LNCaP clone FGC (cell line): ENCODE measurements around the gene GRXCR1.

Experiments
- DNase-seq: peaks from one replicate; pipeline ENCODE4 v3.0.0-alpha.2; 2011; ENCODE audit warnings: low read depth
- H3K4me3 ChIP-seq: 2 replicates; pipeline ENCODE4 v1.5.1; 2011; ENCODE audit warnings: mild to moderate bottlenecking, low read depth, low read length, control low read depth
- TF ChIP-seq, protein P1 (sequence below): IDR thresholded peaks from 2 replicates; pipeline ENCODE4 v1.5.1; 2012; ENCODE audit warnings: mild to moderate bottlenecking; ENCODE audit not compliant: control insufficient read depth, insufficient read depth; ENCODE audit errors: extremely low read depth

GRXCR1 gene

DNA sequence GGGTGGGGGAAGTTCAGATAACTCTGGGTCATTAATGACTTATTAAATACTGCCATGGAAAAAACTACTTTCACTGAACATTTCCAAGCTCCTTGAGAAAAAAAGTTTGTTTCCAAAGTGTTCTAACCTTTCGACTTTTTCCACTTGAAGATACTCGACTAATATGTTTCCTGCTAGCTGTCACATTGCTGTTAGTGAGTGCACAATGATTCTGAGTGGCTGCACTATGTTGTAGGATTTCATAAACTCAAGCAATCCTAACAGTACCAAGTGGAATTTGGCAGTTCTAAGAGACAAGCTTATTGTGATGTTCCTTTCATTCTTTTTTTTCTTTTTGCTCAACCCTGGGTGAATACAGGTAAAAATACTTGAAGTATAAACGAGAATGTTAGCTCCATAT is 33.4 kb downstream of the GRXCR1 start:
- TF ChIP-seq, protein P1, sequence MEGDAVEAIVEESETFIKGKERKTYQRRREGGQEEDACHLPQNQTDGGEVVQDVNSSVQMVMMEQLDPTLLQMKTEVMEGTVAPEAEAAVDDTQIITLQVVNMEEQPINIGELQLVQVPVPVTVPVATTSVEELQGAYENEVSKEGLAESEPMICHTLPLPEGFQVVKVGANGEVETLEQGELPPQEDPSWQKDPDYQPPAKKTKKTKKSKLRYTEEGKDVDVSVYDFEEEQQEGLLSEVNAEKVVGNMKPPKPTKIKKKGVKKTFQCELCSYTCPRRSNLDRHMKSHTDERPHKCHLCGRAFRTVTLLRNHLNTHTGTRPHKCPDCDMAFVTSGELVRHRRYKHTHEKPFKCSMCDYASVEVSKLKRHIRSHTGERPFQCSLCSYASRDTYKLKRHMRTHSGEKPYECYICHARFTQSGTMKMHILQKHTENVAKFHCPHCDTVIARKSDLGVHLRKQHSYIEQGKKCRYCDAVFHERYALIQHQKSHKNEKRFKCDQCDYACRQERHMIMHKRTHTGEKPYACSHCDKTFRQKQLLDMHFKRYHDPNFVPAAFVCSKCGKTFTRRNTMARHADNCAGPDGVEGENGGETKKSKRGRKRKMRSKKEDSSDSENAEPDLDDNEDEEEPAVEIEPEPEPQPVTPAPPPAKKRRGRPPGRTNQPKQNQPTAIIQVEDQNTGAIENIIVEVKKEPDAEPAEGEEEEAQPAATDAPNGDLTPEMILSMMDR, result no peak
- H3K4me3 ChIP-seq, result no peak overlapping the region
- DNase-seq, result no peak

DNA sequence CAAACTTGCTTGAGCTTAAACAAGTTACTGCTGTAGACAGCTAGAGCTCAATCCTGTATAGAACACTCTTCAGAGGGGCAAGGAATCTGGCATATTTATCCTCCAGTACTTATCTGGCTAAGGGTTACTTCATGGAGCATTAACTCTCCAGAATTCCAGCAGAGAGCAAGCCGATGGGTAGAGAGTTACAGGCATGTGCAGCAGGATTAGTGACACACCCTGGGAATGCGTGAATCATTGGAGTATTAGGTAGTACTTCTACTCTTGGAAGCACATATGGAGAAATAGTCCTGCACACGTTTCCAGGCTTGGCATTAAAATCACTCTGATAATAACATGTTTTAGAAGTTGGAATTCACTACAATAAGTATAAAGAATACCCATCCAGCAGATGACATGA is 35.4 kb downstream of the GRXCR1 start:
- no peak for DNase-seq
- TF ChIP-seq, protein P1, result no peak
- H3K4me3 ChIP-seq, result no peak overlapping the region

DNA sequence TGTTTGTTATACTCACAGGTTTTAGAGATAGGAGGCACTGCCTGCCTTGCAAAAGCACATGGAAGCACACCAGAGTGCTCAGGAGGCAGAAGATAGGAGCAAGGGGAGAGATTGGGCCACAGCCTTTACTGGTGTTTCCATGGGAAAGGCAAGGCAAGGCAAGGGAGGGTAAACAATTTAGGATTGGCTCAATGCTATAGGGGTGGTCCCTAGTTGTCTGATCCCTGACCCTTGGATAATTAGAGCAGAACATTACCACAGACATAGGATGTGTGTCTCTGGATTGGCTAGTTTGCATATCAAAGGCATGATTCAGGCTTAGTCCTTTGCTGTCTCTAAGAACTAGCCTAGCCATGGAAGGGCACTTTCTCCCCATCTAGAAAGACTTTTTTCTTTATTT is 36.1 kb downstream of the GRXCR1 start:
- DNase-seq, result no peak
- TF ChIP-seq, protein P1, result no peak
- H3K4me3 ChIP-seq, result no peak overlapping the region

DNA sequence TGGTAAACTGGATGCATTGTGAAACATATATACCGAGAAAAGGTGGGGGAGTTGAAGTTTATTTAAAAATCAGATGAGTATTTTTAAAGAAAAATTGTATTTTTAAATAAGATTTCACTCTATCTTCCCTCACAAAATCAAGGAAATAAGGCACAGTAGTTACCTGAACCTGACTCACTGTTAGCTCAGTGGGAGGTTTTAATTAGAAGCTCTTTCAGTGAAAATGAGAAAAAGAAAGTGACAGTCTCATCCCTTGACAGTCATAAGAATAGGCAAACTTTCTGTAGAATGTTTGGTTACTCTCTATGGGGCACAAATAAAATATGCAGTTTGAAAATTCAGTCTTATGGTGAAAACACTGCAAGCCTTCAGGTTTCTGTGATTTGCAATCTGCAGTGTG is 49.7 kb downstream of the GRXCR1 start:
- TF ChIP-seq, protein P1, result no peak
- no peak overlapping the region for H3K4me3 ChIP-seq

DNA sequence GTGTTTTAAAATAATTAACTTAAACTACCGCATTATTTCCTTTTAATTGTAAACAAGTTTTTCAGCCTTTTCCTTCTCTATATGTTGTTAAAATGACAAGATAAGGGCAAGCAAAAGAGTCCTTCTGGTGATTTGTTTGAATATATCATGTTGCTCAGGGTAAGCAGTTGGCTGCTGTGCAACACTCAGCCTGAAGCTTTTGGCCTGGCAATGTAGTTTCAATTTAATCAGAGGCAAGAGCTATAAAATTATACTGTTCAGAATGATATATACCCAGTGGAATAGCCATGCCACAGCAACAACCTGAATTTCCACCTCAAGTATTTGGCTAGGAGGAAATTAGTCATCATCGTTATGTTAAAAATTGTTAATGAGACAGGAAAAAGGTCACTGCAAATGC is 53.4 kb downstream of the GRXCR1 start:
- TF ChIP-seq, protein P1, result no peak
- DNase-seq, result no peak
- no peak overlapping the region for H3K4me3 ChIP-seq

More for the DNA sequence above, 49.7 kb downstream of the GRXCR1 start:
- no peak for DNase-seq

DNA sequence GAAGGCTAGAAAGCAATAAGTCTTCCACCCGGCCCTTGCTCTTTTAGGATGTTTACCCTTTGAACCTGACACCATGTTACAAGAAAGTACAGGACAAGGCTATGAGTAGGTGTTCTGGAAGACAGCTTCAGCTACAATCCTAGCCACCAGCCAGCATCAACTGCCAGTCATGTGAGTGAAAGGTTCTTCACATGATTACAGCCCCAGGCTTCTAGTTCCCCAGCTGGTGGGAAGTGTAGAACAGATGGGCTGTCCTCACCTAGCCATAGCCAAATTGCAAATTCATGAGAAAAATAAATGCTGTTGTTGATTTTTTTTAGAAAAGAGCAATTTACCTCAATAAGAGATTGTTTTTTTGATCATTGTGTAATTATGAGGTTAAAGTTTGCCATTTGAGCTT is 60.8 kb downstream of the GRXCR1 start:
- no peak overlapping the region for H3K4me3 ChIP-seq
- DNase-seq, result no peak
- TF ChIP-seq, protein P1, result no peak

DNA sequence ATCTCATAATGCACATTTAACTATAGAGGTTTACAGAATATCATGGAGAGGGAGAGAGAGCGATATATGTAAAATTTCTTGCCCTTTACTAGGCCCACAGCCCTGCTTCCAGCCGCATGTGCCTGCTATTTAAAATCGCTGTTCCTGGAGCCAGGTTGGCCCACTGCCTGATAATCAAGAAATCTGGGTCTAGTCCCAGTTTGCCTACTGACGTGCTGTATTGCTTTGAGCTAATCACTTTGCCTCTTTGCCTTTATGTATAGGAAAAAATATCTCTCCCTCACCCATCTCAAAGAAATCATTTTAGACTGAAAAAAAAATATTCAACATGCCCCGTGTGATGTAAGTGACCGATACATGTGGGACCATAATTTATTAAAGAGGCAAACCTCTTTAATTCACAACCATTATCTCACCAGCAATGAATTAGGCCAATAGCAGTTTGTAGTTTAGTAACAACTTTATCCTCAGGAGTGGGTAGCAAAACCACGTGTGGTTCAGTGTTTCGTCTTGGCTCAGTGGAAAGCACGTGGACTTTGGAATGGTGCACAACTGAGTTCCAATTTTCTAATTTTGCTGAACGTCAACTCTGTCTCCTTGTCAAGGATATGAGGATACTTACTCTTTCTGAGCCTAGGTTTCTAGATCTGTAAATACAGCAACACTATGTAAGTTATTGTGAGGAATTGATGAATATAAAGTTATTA is 62.6 kb downstream of the GRXCR1 start:
- TF ChIP-seq, protein P1, result no peak
- DNase-seq, result peak; percentile 45

More for the DNA sequence above, 62.6 kb downstream of the GRXCR1 start:
- no peak overlapping the region for H3K4me3 ChIP-seq
